ENCODE measurements around the gene FCRLA.

FCRLA gene

DNA sequence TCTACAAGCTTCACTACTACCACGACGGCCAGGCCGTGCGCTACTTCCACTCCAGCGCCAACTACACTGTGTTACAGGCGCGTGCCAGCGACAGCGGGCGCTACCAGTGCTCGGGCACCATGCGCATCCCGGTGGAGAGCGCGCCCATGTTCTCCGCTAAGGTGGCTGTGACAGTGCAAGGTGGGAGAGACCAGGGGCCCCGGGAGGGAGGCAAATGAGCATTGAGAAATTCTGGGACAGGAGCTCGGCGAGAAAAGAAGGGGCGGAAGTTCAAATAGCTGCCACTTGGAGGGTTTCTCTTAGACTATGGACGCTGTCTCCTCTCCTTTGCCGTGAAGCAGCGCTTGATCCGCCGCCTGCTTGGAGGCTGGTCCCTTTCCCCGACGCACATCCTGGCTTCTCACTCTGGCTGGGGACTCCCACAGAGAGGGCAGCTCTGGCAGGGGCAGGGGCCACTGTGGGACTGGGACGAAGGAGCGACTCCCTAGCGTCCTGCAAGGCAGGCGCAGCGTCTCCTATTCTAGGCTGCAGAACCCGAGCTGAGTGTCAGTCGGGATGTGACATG is 19.0 kb downstream of the FCRLA start:
- Histone ChIP-seq H3K4me1 (ENCODE audit: control insufficient read depth, insufficient read depth, low read length) (peaks cover 48% of the 10 kb centered on the region), H3K9me3 (replicated peaks; ENCODE audit: low read length) (no peaks in the 10 kb centered on the region), H3K36me3 (ENCODE audit: insufficient read depth, low read length) (no peaks in the 10 kb centered on the region), H3K9ac (ENCODE audit: low read depth, low read length) (peak overlapping the region; percentile 84), H3K4me3 (ENCODE audit: low read length) (peak overlapping the region; percentile 88), H3K4me2 (ENCODE audit: low read length) (peak overlapping the region; percentile 90), H3K27me3 (ENCODE audit: control insufficient read depth, insufficient read depth, low read length) (no peaks in the 10 kb centered on the region)

DNA sequence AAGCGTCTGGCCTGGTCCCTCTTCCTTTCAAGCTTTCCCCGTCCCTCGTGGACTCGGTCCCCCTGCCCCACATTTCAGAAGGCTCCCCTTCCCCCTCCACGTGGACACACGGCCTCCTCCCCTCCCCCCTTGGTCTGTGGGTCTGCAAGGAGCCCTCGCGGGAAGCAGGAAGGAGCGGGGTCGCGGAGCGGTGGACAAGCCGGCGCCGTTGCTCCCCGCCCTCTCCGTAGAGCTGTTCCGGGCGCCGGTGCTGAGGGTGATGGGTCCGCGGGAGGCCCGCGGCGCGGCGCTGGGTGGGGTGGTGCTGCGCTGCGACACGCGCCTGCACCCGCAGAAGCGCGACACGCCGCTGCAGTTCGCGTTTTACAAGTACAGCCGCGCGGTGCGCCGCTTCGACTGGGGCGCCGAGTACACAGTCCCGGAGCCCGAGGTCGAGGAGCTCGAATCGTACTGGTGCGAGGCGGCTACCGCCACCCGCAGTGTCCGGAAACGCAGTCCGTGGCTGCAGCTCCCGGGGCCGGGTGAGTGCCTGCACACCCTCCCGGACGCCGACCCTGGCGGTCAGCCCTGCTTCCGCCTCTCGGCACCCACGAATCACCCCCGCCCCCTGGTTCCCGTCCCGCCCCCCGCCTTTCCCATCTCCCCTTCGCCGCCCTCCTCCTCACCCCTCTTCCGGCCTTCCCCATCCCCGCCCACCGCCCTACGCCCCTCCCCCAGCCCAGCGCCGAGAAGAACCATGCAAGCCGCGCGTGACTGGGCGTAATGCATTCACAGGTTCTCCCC is 19.6 kb downstream of the FCRLA start:
- no peaks in the 10 kb centered on the region for H3K9me3 ChIP-seq (replicated peaks; ENCODE audit: low read length)
- H3K9ac ChIP-seq (ENCODE audit: low read depth, low read length): peak overlapping the region; percentile 92
- H3K36me3 ChIP-seq (ENCODE audit: insufficient read depth, low read length): no peaks in the 10 kb centered on the region
- peak overlapping the region; percentile 90 for H3K4me2 ChIP-seq (ENCODE audit: low read length)
- H3K4me1 ChIP-seq (ENCODE audit: control insufficient read depth, insufficient read depth, low read length): peaks cover 42% of the 10 kb centered on the region
- no peaks in the 10 kb centered on the region for H3K27me3 ChIP-seq (ENCODE audit: control insufficient read depth, insufficient read depth, low read length)
- peak overlapping the region; percentile 88 for H3K4me3 ChIP-seq (ENCODE audit: low read length)

DNA sequence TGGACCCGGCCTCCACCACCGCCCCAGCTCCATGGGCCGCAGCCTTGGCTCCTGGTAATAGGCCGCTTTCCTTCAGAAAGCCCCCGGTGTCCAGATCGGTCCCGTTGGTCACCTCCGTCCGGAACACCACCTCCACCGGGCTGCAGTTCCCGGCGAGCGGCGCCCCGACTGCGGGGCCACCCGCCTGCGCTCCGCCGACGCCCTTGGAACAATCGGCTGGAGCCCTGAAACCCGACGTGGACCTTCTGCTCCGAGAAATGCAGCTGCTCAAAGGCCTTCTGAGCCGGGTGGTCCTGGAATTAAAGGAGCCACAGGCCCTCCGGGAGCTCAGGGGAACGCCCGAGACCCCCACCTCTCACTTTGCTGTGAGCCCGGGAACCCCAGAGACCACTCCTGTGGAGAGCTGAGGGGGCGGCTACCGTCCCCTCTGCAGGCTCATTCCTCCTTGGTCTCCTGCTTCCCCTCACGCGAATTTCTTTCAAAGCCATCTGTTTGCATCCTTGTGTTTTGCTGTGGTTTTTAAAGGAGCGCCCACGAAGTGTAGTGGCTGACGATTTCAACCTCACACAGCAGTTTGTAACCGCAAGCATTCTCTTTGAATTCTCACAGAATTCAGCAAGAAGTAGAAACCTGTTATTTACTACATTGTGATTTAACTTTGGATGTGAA is 20.4 kb downstream of the FCRLA start:
- H3K9ac ChIP-seq (ENCODE audit: low read depth, low read length): peak overlapping the region; percentile 92

DNA sequence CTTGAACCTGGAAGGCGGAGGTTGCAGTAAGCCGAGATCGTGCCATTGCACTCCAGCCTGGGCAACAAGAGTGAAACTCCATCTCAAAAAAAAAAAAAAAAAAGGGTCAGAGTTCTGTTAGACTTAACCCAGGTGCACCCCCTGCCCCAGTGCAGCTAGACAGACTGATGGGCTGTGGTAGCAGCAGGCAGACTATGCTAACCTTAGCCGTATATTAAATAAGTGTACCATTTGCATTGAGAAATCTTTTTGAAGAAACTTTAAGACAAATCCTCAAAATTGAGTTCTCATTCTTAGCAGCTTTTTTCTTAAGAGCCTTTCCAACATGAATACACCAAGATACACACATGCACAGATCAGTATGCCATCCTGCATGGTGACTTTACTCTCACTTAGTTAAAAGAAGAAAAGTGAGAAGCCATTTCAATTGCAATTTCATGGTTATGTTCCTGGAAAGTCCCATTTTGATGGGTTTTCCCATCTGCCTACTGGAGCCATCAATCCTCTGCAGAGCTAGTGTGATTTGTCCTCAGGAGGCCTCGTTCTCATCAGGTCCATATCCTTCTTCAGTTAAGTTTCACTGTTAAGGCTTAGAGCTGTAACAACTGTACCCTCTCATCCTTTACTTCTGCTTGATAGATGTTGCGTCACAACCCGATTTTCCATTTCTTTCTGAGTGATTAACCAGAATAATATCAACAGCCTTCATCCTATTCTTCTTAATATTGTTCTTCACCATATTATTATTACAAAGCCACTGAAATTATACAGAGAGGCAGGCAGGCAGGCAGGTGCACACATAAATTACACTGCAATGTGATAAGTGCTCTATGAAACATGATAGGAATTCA is 21.6 kb downstream of the FCRLA start:
- Histone ChIP-seq H3K27me3 (ENCODE audit: control insufficient read depth, insufficient read depth, low read length) (no peaks in the 10 kb centered on the region), H3K36me3 (ENCODE audit: insufficient read depth, low read length) (no peaks in the 10 kb centered on the region), H3K4me1 (ENCODE audit: control insufficient read depth, insufficient read depth, low read length) (peaks cover 38% of the 10 kb centered on the region), H3K9ac (ENCODE audit: low read depth, low read length) (no peak overlapping the region), H3K4me2 (ENCODE audit: low read length) (no peak overlapping the region), H3K4me3 (ENCODE audit: low read length) (no peak overlapping the region), H3K9me3 (replicated peaks; ENCODE audit: low read length) (no peaks in the 10 kb centered on the region)

More for the DNA sequence above, 20.4 kb downstream of the FCRLA start:
- Histone ChIP-seq H3K4me1 (ENCODE audit: control insufficient read depth, insufficient read depth, low read length) (peaks cover 34% of the 10 kb centered on the region), H3K9me3 (replicated peaks; ENCODE audit: low read length) (no peaks in the 10 kb centered on the region), H3K4me3 (ENCODE audit: low read length) (peak overlapping the region; percentile 88), H3K4me2 (ENCODE audit: low read length) (peak overlapping the region; percentile 90), H3K36me3 (ENCODE audit: insufficient read depth, low read length) (no peaks in the 10 kb centered on the region), H3K27me3 (ENCODE audit: control insufficient read depth, insufficient read depth, low read length) (no peaks in the 10 kb centered on the region)

DNA sequence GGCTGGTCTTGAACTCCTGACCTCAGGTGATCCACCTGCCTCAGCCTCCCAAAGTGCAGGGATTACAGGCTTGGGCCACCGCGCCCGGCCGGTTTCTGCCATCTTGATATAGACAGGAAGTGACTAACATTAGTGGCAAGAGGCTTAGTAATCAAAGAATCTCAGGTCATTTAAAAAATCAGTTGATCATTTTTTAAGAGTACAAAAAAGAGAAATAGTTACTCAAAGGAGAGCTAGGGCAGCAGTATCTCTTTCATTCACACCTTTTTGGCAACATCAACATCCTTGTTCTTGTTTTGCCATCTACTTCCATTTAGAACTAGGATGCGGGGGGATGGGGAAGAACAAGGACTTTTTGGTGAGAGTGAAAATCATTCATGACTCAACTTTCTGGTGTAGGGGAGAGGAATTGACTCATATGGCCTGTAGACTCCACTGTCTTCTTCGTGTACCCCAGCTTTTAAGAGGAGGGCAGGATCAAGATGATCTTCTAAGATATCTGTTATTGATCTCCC is 23.1 kb downstream of the FCRLA start:
- Histone ChIP-seq H3K9me3 (replicated peaks; ENCODE audit: low read length) (no peaks in the 10 kb centered on the region), H3K4me3 (ENCODE audit: low read length) (peak overlapping the region; percentile 30), H3K27me3 (ENCODE audit: control insufficient read depth, insufficient read depth, low read length) (no peaks in the 10 kb centered on the region), H3K4me1 (ENCODE audit: control insufficient read depth, insufficient read depth, low read length) (peaks cover 46% of the 10 kb centered on the region), H3K36me3 (ENCODE audit: insufficient read depth, low read length) (no peaks in the 10 kb centered on the region), H3K4me2 (ENCODE audit: low read length) (peak overlapping the region; percentile 48), H3K9ac (ENCODE audit: low read depth, low read length) (no peak overlapping the region)

DNA sequence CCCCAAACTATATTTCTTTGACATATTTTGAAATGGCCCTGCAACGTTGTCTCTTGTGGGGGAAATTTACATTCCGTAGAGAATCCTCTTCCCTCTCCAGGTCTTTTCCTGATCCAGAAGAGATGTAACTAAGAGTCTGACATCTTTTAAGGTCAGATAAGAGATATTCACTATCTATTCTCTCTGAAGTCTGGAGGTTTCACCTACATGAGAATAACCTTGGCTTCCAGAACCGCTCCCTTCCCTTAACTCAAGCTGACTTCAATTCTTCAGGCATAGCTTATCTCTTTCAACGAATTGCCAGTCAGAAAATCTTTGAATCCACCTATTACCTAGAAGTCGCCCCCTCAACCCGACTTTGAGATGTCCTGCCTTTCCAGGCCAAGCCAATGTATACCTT is 24.2 kb downstream of the FCRLA start:
- H3K27me3 ChIP-seq (ENCODE audit: control insufficient read depth, insufficient read depth, low read length): no peaks in the 10 kb centered on the region
- H3K4me3 ChIP-seq (ENCODE audit: low read length): no peak overlapping the region
- no peaks in the 10 kb centered on the region for H3K9me3 ChIP-seq (replicated peaks; ENCODE audit: low read length)
- no peak overlapping the region for H3K9ac ChIP-seq (ENCODE audit: low read depth, low read length)
- H3K36me3 ChIP-seq (ENCODE audit: insufficient read depth, low read length): no peaks in the 10 kb centered on the region
- H3K4me1 ChIP-seq (ENCODE audit: control insufficient read depth, insufficient read depth, low read length): peaks cover 42% of the 10 kb centered on the region
- H3K4me2 ChIP-seq (ENCODE audit: low read length): no peak overlapping the region

DNA sequence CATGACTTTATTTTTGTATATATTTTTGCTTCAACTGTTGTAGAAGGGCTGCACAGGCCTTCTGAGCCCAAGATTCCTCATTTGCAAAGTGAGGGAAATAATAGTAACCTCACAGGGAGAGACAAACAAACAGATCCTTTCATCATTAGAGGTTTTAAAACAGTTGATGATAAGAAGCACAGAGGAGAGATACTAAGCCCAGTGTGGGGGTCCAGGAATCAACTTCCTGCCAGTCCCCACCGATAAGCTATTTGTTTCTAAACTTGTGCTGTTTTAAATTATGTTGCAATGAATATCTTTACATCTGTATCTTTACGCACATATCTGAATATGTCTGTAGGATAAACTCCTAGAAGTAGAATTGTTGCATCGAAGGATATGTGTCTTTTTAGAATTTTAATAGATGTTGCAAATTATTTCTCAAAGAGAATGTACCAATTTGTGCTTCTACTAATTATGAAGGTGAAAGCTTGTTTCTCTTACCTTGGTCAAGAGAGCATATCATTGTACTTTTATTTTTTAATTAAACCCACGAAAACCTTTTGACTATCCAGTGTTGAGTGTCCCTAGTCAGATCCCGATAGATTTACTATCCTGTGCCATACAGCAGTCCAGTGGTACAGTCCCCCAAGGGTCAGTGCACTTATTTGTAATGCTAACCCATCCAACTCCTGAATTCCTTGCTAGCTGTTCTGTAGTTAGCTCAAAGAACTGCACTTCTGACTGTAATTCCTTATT is 25.1 kb downstream of the FCRLA start:
- Histone ChIP-seq H3K36me3 (ENCODE audit: insufficient read depth, low read length) (no peaks in the 10 kb centered on the region), H3K9me3 (replicated peaks; ENCODE audit: low read length) (no peaks in the 10 kb centered on the region), H3K4me3 (ENCODE audit: low read length) (no peak overlapping the region), H3K4me2 (ENCODE audit: low read length) (no peak overlapping the region), H3K27me3 (ENCODE audit: control insufficient read depth, insufficient read depth, low read length) (no peaks in the 10 kb centered on the region), H3K4me1 (ENCODE audit: control insufficient read depth, insufficient read depth, low read length) (peaks cover 51% of the 10 kb centered on the region), H3K9ac (ENCODE audit: low read depth, low read length) (no peak overlapping the region)

DNA sequence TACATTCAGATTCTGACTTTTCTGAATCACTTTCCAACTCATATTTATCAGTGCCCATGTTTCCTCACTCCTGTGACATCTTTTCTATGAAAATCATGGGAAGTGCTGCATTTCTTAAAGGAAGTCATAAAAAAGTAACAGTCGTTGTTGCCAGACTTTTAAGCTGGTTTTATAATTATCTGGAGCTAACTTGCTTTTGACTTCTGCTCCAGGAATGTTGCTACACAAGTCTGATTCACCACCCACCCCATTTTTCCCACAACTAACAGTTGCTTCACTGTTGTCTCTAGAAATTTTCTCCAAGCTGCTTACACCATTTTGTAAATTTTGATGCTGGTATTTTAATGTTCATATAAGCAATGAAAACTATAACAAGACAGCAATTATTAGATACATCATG is 26.5 kb downstream of the FCRLA start:
- Histone ChIP-seq H3K4me3 (ENCODE audit: low read length) (no peak overlapping the region), H3K9ac (ENCODE audit: low read depth, low read length) (peak overlapping the region; percentile 45), H3K4me1 (ENCODE audit: control insufficient read depth, insufficient read depth, low read length) (peaks cover 47% of the 10 kb centered on the region), H3K4me2 (ENCODE audit: low read length) (peak overlapping the region; percentile 4), H3K9me3 (replicated peaks; ENCODE audit: low read length) (no peaks in the 10 kb centered on the region), H3K27me3 (ENCODE audit: control insufficient read depth, insufficient read depth, low read length) (no peaks in the 10 kb centered on the region), H3K36me3 (ENCODE audit: insufficient read depth, low read length) (no peaks in the 10 kb centered on the region)

DNA sequence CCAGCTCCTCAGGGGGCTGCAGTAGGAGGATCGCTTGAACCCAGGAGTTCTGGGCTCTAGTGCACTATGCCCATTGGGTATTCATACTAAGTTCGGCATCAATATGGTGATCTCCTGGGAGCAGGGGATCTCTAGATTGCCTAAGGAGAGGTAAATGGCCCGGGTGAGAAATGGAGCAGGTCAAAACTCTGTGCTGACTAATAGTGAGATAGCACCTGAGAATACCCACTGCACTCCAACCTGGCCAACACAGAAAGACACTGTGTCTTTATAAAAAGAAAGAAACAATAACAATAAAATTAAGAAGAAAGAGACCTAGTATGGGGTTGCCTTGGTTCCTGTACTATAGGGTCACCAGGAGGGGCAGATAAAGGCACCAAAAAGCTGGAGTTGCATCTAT is 28.8 kb downstream of the FCRLA start:
- H3K9me3 ChIP-seq (replicated peaks; ENCODE audit: low read length): no peaks in the 10 kb centered on the region
- no peak overlapping the region for H3K9ac ChIP-seq (ENCODE audit: low read depth, low read length)
- peaks cover 33% of the 10 kb centered on the region for H3K4me1 ChIP-seq (ENCODE audit: control insufficient read depth, insufficient read depth, low read length)
- H3K27me3 ChIP-seq (ENCODE audit: control insufficient read depth, insufficient read depth, low read length): no peaks in the 10 kb centered on the region
- peak overlapping the region; percentile 42 for H3K4me2 ChIP-seq (ENCODE audit: low read length)
- no peaks in the 10 kb centered on the region for H3K36me3 ChIP-seq (ENCODE audit: insufficient read depth, low read length)
- no peak overlapping the region for H3K4me3 ChIP-seq (ENCODE audit: low read length)

DNA sequence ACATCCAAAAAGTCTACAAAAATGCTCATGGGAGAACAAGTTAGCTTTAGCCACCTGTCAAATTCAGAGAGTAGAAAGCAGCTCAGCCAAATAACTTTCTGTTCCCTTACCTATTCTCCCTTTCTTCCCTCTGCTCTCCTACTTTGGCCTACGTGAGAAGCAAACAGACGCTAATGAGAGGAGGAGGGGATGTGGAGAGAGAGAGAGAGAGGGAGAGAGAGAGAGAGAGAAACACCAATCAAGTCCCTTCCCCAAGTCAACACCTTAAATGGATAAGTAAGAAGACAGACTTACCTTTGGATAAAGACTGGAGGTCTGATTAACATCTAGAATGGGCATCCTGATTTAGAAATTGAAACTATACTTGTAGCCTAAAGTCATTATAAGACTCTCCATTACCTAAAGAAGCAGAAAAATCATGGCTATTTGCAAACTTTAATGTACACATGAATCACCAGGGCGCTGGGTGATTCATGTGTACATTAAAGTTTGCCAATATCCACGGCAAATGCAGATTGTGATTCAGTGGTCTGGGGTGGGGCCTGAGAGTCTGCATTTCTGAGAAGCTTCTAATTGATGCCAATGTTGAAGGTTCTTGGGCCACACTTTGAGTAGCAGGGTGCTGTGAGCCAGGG is 29.4 kb downstream of the FCRLA start:
- Histone ChIP-seq H3K27me3 (ENCODE audit: control insufficient read depth, insufficient read depth, low read length) (no peaks in the 10 kb centered on the region), H3K36me3 (ENCODE audit: insufficient read depth, low read length) (no peaks in the 10 kb centered on the region), H3K4me3 (ENCODE audit: low read length) (peak overlapping the region; percentile 16), H3K9ac (ENCODE audit: low read depth, low read length) (no peak overlapping the region), H3K4me1 (ENCODE audit: control insufficient read depth, insufficient read depth, low read length) (peaks cover 31% of the 10 kb centered on the region), H3K9me3 (replicated peaks; ENCODE audit: low read length) (no peaks in the 10 kb centered on the region), H3K4me2 (ENCODE audit: low read length) (peak overlapping the region; percentile 42)

Data from skeletal muscle satellite cell (primary cell).